Measurements from ENCODE around the gene DLL3. TPM values are rescaled to one million over a fixed set of nuclear protein-coding genes. Genes with fewer than 3 reads are reported as not detected.
"Not testable (repeated sequence)": the region's sequence is repeated elsewhere in the genome, so short reads cannot be mapped to it uniquely, and the experiment has no call there.

DLL3 gene
- total RNA-seq (2014; rRNA removed; shearing (Covaris generic)): 0.03 and 0.05 TPM in 2 replicates

- Histone ChIP-seq H3K27me3 (replicated peaks) (peaks cover 67% of the 10 kb centered on the region), H3K27ac (no peak within 1 kb of the TSS), H3K4me3 (no peak within 1 kb of the TSS), H3K9me3 (replicated peaks) (peaks cover 9% of the 10 kb centered on the region; the same call in 1 of the 2 replicates), H3K4me1 (replicated peaks) (peaks cover 16% of the 10 kb centered on the region), H3K36me3 (no peaks in the 10 kb centered on the region)
- DNase-seq (ENCODE audit: low read depth in 1 of 2, low spot score in 2 of 2): no peak
Observed at GRCh38 chr19:39498798-39499642, at the start of gene DLL3. Gene DLL3, plus strand, starts transcription at chr19:39498947. Its CDS starts 28 bp downstream, at chr19:39498975.

DNA sequence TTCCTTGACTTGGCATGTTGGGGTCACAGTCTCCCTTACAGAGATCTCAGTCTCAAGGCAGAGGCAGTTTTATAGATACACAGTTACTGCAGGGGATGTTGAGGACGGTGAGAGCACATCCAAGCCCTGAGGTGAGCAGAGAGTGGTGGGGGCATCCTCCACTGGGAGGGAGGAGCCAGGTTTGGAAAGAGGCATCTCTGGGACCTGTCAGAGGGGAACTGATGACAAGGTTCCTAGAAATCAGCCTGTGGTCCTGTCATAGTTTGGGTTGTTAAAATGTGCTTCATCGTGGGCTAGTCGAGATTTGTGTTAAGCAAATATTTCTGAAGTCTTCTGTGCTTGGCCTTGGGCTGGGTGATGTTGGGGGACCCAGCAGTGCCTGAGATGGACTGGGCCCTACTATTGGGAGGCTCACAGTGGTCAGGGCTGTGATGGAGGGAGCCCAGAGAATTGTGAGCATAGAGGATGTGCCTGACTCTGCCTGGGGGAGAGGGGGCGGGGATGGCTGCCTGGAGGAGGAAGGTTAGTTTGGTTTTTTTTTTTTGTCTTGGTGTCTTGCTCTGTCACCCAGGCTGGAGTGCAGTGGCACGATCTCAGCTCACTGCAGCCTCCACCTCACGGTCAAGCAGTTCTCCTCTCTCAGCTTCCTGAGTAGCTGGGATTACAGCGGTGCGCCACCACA lies 49.5 kb upstream of the DLL3 start:
- DNase-seq (ENCODE audit: low read depth in 1 of 2, low spot score in 2 of 2): no peak
- H3K27ac ChIP-seq: no peak overlapping the region
- no peaks in the 10 kb centered on the region for H3K9me3 ChIP-seq (replicated peaks)
- H3K27me3 ChIP-seq (replicated peaks): no peaks in the 10 kb centered on the region
- H3K4me1 ChIP-seq (replicated peaks): peaks cover 20% of the 10 kb centered on the region
- peaks cover 59% of the 10 kb centered on the region for H3K36me3 ChIP-seq
- H3K4me3 ChIP-seq: no peak overlapping the region

- not testable (repeated sequence) for H3K4me3 ChIP-seq; H3K27me3 ChIP-seq (replicated peaks); H3K27ac ChIP-seq; H3K9me3 ChIP-seq (replicated peaks); DNase-seq (ENCODE audit: low read depth in 1 of 2, low spot score in 2 of 2)
- Histone ChIP-seq H3K36me3 (peaks cover 65% of the 10 kb centered on the region), H3K4me1 (replicated peaks) (peaks cover 19% of the 10 kb centered on the region)
Observed at GRCh38 chr19:39451257-39451656, 47.5 kb upstream of the DLL3 start.

GRCh38 chr19:39463403-39463802 lies 35.3 kb upstream of the DLL3 start:
- Histone ChIP-seq H3K27me3 (replicated peaks) (no peaks in the 10 kb centered on the region), H3K9me3 (replicated peaks) (no peaks in the 10 kb centered on the region), H3K4me3 (no peak overlapping the region), H3K36me3 (peaks cover 75% of the 10 kb centered on the region), H3K27ac (no peak overlapping the region), H3K4me1 (replicated peaks) (no peaks in the 10 kb centered on the region)
- DNase-seq (ENCODE audit: low read depth in 1 of 2, low spot score in 2 of 2): no peak

- H3K4me1 ChIP-seq (replicated peaks): no peaks in the 10 kb centered on the region
- DNase-seq (ENCODE audit: low read depth in 1 of 2, low spot score in 2 of 2): no peak
- H3K27ac ChIP-seq: no peak overlapping the region
- no peak overlapping the region for H3K4me3 ChIP-seq
- H3K27me3 ChIP-seq (replicated peaks): no peaks in the 10 kb centered on the region
- no peaks in the 10 kb centered on the region for H3K9me3 ChIP-seq (replicated peaks)
- peaks cover 76% of the 10 kb centered on the region for H3K36me3 ChIP-seq
Observed at GRCh38 chr19:39465956-39466747, 32.6 kb upstream of the DLL3 start.

- Histone ChIP-seq H3K9me3 (replicated peaks) (no peaks in the 10 kb centered on the region), H3K4me3 (no peak overlapping the region), H3K27me3 (replicated peaks) (no peaks in the 10 kb centered on the region), H3K36me3 (peaks cover 85% of the 10 kb centered on the region), H3K4me1 (replicated peaks) (no peaks in the 10 kb centered on the region), H3K27ac (no peak overlapping the region)
- DNase-seq (ENCODE audit: low read depth in 1 of 2, low spot score in 2 of 2): no peak
Observed at GRCh38 chr19:39467941-39468340, 30.8 kb upstream of the DLL3 start.

DNA sequence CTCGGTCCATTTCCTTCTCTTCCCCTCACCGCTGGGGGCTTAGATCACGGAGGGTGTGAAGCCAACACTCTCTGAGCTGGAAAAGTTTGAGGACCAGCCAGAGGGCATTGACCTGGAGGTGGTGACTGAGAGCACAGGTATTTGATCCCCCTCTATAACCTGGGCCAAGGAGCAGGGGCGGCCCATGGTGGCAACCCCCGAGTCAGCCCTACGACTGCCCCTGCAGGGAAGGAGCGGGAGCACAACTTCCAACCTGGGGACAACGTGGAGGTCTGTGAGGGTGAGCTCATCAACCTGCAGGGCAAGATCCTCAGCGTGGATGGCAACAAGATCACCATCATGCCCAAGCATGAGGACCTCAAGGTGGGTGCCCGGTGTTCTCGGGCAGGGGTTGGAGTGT lies 29.7 kb upstream of the DLL3 start:
- Histone ChIP-seq H3K27me3 (replicated peaks) (no peaks in the 10 kb centered on the region), H3K9me3 (replicated peaks) (no peaks in the 10 kb centered on the region), H3K4me1 (replicated peaks) (no peaks in the 10 kb centered on the region), H3K36me3 (peaks cover 96% of the 10 kb centered on the region), H3K27ac (no peak overlapping the region), H3K4me3 (no peak overlapping the region)
- no peak for DNase-seq (ENCODE audit: low read depth in 1 of 2, low spot score in 2 of 2)

DNA sequence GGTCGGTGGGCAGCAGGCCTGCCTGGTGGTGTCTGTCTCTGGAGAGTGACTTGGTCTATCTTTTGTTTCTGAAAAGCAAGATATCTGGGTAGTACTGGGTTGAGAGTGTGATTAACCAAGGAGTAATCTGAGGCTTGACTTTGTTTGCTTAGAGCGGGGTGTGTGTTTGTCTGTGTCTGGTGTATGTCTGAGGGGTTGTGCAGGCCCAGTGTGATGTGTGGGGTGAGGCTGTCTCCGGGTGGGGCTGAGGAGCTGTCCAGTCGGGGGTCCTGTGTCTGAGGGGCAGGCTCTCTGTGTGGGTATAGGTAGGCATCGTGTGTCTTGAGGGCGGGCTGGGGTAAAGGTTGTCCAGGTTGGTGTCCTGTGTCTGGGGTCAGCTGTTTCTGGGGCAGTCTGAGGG lies 29.2 kb upstream of the DLL3 start:
- H3K4me3 ChIP-seq: no peak overlapping the region
- H3K4me1 ChIP-seq (replicated peaks): no peaks in the 10 kb centered on the region
- H3K27me3 ChIP-seq (replicated peaks): no peaks in the 10 kb centered on the region
- H3K27ac ChIP-seq: no peak overlapping the region
- H3K36me3 ChIP-seq: peaks cover 97% of the 10 kb centered on the region
- DNase-seq (ENCODE audit: low read depth in 1 of 2, low spot score in 2 of 2): no peak
- H3K9me3 ChIP-seq (replicated peaks): no peaks in the 10 kb centered on the region

GRCh38 chr19:39470724-39471339 lies 27.9 kb upstream of the DLL3 start:
- no peak for DNase-seq (ENCODE audit: low read depth in 1 of 2, low spot score in 2 of 2)
- Histone ChIP-seq H3K36me3 (peaks cover 97% of the 10 kb centered on the region), H3K27ac (no peak overlapping the region), H3K4me1 (replicated peaks) (no peaks in the 10 kb centered on the region), H3K4me3 (no peak overlapping the region), H3K27me3 (replicated peaks) (no peaks in the 10 kb centered on the region), H3K9me3 (replicated peaks) (no peaks in the 10 kb centered on the region)

DNA sequence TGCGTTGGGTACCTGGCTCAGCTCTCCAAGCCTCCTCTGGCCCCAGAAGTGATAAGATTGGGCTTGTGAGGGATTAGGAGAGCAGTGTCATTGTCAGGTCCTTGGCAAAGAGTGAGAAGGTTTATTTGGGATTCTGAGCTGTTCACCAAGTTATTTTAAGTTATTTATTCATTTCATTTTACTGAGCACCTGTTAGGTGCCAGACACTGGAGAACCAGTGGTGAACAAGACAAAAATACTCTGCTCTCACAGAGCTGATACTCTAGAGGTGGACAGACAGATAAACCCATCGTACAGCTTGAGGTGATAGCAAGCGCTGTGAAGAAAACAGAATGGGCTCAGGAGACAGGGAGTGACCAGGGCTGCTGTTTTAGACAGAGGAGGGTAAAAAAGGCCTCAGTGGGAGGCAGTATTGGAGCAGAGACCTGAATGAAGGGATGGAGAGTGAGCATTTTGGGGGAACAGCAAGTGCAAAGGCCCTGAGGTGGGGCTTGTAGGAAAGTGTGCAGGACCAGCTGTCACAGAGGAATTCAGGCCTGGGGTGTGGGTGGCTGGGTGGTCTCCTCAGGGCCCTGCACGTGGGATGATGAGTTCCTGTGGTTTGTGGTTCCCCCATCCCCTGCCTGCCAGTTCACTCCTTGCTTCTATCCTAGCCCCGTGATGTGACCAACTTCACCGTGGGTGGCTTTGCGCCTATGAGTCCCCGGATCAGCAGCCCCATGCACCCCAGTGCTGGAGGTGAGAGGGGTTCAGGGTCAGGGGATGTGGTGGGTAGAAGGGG lies 26.8 kb upstream of the DLL3 start:
- H3K4me3 ChIP-seq: no peak overlapping the region
- H3K36me3 ChIP-seq: peaks cover 100% of the 10 kb centered on the region
- H3K27me3 ChIP-seq (replicated peaks): no peaks in the 10 kb centered on the region
- no peak for DNase-seq (ENCODE audit: low read depth in 1 of 2, low spot score in 2 of 2)
- H3K9me3 ChIP-seq (replicated peaks): no peaks in the 10 kb centered on the region
- H3K4me1 ChIP-seq (replicated peaks): no peaks in the 10 kb centered on the region
- no peak overlapping the region for H3K27ac ChIP-seq

DNA sequence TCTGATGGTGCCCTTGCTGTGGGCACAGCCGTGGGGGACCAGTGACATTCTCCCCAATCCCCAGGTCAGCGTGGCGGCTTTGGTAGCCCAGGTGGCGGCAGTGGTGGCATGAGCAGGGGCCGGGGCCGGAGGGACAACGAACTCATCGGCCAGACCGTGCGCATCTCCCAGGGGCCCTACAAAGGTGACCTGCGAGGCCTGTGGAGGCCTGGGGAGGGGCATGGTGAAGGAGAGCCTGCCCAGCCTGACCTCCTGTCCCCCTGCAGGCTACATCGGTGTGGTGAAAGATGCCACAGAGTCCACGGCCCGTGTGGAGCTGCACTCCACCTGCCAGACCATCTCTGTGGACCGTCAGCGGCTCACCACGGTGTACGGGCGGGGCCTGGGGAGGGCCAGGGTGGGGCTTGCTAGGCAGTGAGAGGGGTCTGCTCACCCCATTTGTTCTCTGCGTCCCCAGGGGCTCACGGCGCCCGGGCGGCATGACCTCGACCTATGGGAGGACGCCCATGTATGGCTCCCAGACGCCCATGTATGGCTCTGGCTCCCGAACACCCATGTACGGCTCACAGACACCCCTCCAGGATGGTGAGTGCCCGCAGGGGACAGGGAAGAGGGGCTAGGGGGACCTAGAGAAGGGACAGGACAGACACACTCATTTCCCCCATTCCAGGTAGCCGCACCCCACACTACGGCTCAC lies 25.9 kb upstream of the DLL3 start:
- Histone ChIP-seq H3K4me3 (no peak overlapping the region), H3K4me1 (replicated peaks) (no peaks in the 10 kb centered on the region), H3K9me3 (replicated peaks) (no peaks in the 10 kb centered on the region), H3K27ac (no peak overlapping the region), H3K36me3 (peaks cover 94% of the 10 kb centered on the region), H3K27me3 (replicated peaks) (no peaks in the 10 kb centered on the region)
- DNase-seq (ENCODE audit: low read depth in 1 of 2, low spot score in 2 of 2): no peak

- H3K9me3 ChIP-seq (replicated peaks): no peaks in the 10 kb centered on the region
- H3K4me1 ChIP-seq (replicated peaks): no peaks in the 10 kb centered on the region
- DNase-seq (ENCODE audit: low read depth in 1 of 2, low spot score in 2 of 2): no peak
- no peak overlapping the region for H3K4me3 ChIP-seq
- peaks cover 87% of the 10 kb centered on the region for H3K36me3 ChIP-seq
- H3K27me3 ChIP-seq (replicated peaks): no peaks in the 10 kb centered on the region
- no peak overlapping the region for H3K27ac ChIP-seq
Observed at GRCh38 chr19:39473443-39473960, 25.2 kb upstream of the DLL3 start.
